Measurements from ENCODE around the gene EMX1. TPM values are rescaled to one million over a fixed set of nuclear protein-coding genes. Genes with fewer than 3 reads are reported as not detected.

The EMX1 gene
- total and polyA plus RNA-seq, 2 of the 13 experiments (the other 11 are each of a cell fraction or from before 2014, with no cell fraction given), result 0.62 to 4.9 TPM

- TF ChIP-seq ZNF615 (CRISPR knock-in tag; IDR thresholded peaks at IDR 0.05; ENCODE audit: borderline replicate concordance), result no peak
- TF ChIP-seq ZBED4 (CRISPR knock-in tag; IDR thresholded peaks at IDR 0.05; ENCODE audit: borderline replicate concordance), result no peak
- TF ChIP-seq, protein P1, sequence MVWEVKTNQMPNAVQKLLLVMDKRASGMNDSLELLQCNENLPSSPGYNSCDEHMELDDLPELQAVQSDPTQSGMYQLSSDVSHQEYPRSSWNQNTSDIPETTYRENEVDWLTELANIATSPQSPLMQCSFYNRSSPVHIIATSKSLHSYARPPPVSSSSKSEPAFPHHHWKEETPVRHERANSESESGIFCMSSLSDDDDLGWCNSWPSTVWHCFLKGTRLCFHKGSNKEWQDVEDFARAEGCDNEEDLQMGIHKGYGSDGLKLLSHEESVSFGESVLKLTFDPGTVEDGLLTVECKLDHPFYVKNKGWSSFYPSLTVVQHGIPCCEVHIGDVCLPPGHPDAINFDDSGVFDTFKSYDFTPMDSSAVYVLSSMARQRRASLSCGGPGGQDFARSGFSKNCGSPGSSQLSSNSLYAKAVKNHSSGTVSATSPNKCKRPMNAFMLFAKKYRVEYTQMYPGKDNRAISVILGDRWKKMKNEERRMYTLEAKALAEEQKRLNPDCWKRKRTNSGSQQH (CRISPR knock-in tag; IDR thresholded peaks at IDR 0.05; ENCODE audit: low read depth), result no peak
- TF ChIP-seq YEATS4 (CRISPR knock-in tag; IDR thresholded peaks at IDR 0.05; ENCODE audit: borderline replicate concordance), result no peak
- no peak for TF ChIP-seq ZFP36L2 (CRISPR knock-in tag; IDR thresholded peaks at IDR 0.05)
- no peak for TF ChIP-seq MAFF (IDR thresholded peaks at IDR 0.05; ENCODE audit: low read depth, low read length)
- no peak for TF ChIP-seq IRF2 (CRISPR knock-in tag; IDR thresholded peaks at IDR 0.05)
- no peak for TF ChIP-seq KLF12 (CRISPR knock-in tag; IDR thresholded peaks at IDR 0.05; ENCODE audit: borderline replicate concordance)
- TF ChIP-seq ZNF607 (CRISPR knock-in tag; IDR thresholded peaks at IDR 0.05; ENCODE audit: borderline replicate concordance), result no peak
- no peak for TF ChIP-seq ARNTL (CRISPR knock-in tag; IDR thresholded peaks at IDR 0.05)
- no peak for TF ChIP-seq ZNF142 (CRISPR knock-in tag; IDR thresholded peaks at IDR 0.05)
- TF ChIP-seq, protein P2, sequence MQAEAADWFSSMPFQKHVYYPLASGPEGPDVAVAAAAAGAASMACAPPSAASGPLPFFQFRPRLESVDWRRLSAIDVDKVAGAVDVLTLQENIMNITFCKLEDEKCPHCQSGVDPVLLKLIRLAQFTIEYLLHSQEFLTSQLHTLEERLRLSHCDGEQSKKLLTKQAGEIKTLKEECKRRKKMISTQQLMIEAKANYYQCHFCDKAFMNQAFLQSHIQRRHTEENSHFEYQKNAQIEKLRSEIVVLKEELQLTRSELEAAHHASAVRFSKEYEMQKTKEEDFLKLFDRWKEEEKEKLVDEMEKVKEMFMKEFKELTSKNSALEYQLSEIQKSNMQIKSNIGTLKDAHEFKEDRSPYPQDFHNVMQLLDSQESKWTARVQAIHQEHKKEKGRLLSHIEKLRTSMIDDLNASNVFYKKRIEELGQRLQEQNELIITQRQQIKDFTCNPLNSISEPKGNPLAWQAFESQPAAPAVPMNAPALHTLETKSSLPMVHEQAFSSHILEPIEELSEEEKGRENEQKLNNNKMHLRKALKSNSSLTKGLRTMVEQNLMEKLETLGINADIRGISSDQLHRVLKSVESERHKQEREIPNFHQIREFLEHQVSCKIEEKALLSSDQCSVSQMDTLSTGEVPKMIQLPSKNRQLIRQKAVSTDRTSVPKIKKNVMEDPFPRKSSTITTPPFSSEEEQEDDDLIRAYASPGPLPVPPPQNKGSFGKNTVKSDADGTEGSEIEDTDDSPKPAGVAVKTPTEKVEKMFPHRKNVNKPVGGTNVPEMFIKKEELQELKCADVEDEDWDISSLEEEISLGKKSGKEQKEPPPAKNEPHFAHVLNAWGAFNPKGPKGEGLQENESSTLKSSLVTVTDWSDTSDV (CRISPR knock-in tag; IDR thresholded peaks at IDR 0.05), result no peak
- no peak for TF ChIP-seq ZKSCAN5 (CRISPR knock-in tag; IDR thresholded peaks at IDR 0.05)
- 0 out of 2 replicates have a peak, but pooled peaks have one; percentile 43 for TF ChIP-seq ZNF839 (CRISPR knock-in tag; IDR thresholded peaks at IDR 0.05; ENCODE audit: borderline replicate concordance)
Measured at GRCh38 chr2:72888438-72889202, 28.7 kb upstream of the EMX1 start (continued).

Measured in HepG2 (cell line).